Non-pigmented ciliary epithelial cell (primary cell): Measurements from ENCODE around the gene TSPAN7.

ENCODE experiments used
- DNase-seq: peaks from one replicate; pipeline ENCODE4 v3.0.0-alpha.2; 2010; ENCODE audit warnings: low read depth

Gene TSPAN7

GRCh38 chrX:38561126-38561868, at the start of gene TSPAN7:
TSPAN7 (plus strand) TSS chrX:38561542; CDS start chrX:38561547, 5 bp downstream.
- no peak for DNase-seq

DNA sequence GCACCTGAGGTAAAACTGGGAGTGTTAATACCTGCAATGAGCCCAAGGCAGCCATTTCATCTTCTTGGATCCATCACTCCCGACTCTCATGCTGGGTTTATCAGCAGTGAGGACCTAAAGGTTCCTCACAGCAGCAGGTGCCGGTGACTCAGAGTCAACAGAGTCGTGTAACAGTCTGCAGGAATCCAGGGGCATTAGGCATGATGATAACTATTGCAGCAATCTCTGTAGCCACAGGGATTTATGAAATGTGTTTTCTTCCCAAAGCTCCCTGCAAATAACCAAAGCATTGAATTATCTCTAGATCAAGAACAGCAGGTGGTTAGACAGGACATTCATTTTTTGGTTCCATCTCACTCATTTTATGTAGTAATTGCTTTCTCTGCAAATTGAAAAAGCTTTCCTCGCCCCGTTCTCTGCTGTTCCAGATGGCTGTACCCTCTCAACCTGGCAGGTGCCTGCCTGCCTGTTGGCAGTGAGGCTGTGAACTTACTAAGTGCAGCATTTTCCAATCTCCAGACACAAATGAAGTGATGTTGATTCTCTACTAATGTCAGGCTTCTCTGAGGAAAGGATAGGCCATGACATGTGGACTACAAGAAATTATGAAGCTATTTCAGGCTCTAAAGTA, 48.1 kb upstream of the TSPAN7 start:
- DNase-seq: no peak

DNA sequence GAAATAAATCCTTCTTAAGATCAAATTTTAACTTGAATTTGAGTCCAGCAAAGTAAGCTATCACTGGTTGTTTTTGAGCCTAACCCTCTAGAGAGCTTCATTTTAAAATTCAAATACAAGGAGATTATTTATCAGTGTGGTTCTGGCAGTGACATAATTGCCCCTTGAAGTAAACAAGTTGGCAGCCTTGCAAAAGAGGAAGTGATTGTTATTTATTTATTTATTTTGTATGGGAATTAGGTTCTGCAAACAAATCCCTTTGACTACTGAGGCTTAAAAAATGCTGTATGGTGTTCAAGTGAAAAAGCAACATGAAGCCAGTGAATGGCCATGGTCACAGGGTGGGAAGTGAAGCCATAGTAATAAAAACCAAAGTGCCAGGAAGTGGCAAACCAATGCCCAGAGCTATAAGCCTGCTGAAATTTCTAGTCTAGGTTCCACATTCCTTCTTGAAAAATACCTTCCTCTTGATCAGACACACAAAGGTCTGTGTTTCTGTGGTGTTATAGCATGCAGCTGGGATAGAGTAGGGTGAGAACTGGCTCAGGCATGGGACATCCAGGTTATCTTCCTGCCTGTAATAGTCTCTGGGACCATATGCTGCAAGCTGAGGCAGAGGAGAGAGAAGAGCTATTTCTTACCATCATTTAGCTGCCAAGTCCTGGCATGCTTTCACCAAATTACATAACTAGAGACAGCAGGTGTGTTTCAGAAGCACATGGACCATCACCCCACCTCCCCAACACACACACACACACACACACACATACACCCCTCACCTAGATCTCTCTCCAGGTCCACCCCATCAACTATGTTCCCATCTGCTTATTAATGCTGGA, 47.1 kb upstream of the TSPAN7 start:
- DNase-seq: no peak

GRCh38 chrX:38515291-38515690, 46.1 kb upstream of the TSPAN7 start:
- DNase-seq: no peak

GRCh38 chrX:38516196-38516774, 45.1 kb upstream of the TSPAN7 start:
- no peak for DNase-seq

- DNase-seq: no peak
Observed at GRCh38 chrX:38519651-38520050, 41.7 kb upstream of the TSPAN7 start.

DNA sequence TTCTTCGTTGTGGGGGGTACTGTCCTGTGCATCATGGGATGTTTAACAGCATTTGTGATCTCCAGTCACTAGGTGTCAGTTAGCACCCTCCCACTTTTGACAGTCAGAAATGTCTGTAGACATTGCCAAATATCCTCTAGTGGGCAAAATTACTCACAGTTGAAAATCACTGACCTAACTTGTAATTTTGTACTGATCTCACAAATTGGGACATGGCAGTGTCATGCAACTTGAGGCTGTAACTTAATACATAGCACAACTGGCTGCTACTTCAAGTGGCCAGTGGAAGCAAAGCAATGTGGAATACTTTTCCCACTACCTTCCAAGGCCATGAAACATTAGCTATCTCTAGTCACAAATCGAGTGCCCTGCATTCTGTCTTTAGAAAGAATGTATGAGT, 23.2 kb upstream of the TSPAN7 start:
- no peak for DNase-seq

DNA sequence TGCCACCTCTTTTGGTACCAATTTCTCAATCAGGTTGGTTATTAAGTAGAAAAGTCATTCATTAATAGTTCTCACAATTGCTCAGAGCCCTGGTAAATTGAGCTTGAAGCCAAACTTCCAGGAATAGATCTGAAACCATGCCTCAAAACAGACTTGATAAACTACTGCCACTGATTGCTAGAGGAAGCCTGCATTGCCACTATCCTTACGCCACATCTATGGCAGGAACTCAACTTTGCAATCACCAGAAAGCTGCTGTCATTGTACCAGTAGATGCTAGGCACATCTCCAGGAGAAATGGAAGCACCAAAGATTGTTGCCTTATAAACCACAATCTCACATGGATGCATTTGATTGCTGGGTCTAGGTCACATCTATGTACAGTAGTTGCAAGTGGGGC, 21.6 kb upstream of the TSPAN7 start:
- DNase-seq: no peak

- DNase-seq: no peak
Observed at GRCh38 chrX:38548508-38548907, 12.8 kb upstream of the TSPAN7 start.

GRCh38 chrX:38552721-38553120, 8.6 kb upstream of the TSPAN7 start:
- DNase-seq: no peak

- DNase-seq: no peak
Observed at GRCh38 chrX:38558686-38559085, 2.7 kb upstream of the TSPAN7 start.

GRCh38 chrX:38560776-38561125, 591 bp upstream of the TSPAN7 start:
- no peak for DNase-seq

- DNase-seq: no peak
Observed at GRCh38 chrX:38561951-38562719, 793 bp downstream of the TSPAN7 start.

DNA sequence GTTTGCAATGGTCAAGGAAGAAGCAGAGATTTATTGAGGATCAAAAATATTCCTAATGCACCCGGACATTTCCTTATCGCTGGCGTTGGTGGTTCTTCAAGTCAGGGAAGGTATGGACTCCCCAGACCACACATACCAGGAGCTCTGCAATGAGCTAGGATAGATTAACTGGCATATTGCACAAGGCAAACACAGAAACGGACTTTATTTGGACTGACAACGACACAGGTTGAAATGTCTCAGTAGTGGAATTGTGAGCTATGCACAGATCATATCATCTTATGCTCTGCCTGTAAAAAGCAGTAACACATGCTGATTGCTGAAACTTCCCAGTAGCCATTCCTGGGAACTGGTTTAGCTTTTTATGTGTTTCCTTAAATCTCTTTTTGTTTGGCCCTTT, 1.7 kb downstream of the TSPAN7 start:
- DNase-seq: no peak

GRCh38 chrX:38570396-38570795, 9.1 kb downstream of the TSPAN7 start:
- DNase-seq: no peak

DNA sequence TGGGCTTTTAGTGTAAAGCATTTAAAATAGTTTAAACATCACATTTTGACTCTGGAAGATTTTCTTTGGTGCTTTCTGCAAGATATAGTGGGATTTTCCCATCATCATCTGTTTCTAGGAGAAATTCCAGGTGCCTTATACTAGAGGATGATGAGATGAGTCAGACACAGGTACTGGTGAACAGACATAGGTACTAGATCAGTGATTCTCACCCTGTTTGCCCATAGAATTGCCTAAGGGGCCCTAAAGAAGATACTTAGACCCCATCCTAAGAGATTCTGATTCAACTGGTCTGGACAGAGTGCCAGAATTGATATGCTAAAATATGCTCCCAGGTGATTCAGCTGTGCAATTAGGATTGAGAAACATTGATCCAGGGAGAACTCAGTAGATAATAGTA, 9.7 kb downstream of the TSPAN7 start:
- no peak for DNase-seq

GRCh38 chrX:38574858-38575257, 13.5 kb downstream of the TSPAN7 start:
- DNase-seq: no peak

DNA sequence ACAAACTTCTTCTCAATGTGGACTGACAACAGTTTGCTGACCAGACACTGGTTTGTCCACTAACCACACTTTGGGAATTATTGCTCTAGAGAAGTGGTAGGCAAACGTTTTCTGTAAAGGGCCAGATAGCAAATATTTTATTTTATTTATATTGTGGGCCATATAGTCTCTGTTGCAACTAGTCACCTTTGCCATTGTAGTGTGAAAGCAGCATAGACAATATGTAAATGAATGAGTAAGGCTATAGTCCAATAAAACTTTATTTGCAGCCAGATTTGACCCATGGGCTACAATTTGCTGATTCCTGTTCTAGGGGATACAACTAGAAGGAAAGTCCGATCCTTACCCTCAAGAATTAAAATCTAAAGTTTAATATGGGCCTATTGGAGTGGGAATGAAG, 14.5 kb downstream of the TSPAN7 start:
- no peak for DNase-seq

DNA sequence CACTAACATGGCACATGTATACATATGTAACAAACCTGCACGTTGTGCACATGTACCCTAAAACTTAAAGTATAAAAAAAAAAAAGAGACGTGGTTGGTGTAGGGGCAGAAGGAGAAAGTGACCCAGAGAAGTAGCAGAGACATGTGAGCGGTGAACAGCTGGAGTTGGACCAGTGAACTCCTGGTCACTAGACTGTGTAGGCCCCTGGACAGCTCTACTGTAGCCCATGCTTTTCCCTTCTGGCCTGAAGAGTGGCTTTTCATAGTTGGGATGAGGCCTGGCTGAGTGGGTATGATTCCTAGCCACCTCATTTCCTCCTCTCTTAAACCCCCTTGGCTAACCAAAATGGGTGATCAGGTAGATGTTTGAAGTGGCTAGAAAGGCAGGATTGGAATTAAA, 16.4 kb downstream of the TSPAN7 start:
- no peak for DNase-seq

DNA sequence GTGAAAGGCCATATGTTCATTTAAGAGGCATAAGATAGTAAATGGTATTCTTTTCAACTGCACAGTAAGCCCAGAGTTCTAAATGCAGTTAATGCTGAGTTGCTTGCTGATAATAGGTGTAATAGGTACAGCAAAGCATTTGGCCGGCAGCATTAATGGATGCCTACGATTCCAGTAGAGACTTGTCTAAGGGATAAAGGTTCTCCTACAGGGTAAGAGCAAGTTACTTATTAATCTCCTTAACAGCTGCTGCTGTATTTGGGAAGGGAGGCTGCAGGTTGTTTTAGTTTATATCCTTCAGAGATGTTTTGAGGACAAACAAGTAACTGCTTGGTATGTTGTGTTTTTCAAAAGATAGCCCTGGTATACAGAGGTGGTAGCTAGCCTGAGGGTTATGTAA, 16.8 kb downstream of the TSPAN7 start:
- DNase-seq: no peak

DNA sequence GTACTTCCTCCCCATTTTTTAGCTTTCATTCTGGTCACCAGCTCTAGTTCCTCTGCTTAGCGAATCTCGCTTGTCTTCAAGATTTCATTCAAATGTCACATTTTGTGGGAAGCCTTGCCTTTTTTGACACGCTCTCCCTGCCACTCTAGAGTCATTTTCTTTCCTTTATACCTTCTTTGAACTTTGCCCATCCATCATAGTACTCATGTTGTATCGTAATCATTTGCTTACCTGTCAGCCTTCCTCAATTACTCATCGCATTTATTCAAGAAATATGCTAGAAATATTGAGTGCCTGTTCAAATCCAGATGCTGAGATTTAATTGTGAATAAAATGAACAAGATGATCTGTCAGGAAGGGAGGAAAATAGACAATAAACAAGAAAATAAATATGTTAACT, 21.8 kb downstream of the TSPAN7 start:
- no peak for DNase-seq

DNA sequence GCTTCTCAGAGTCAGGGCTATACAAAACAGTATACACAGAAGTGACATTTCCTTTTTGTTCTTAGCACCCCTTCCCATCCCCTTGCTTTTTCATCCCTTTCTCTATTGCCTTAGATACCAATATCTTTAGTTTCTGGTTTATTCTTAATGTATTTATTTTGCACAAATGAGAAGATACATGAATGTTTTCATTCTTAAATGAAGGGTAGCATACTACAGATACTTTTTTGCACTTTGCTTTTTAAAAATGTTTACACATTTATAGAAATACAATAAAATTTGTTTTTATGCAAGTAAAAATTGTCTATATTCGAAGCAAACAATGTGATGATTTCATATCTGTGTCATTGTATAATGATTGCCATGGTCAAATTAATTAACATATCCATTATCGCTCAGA, 33.1 kb downstream of the TSPAN7 start:
- DNase-seq: no peak
